ENCODE measurements around the gene ZIC2. TPM values are rescaled to one million over a fixed set of nuclear protein-coding genes. Genes with fewer than 3 reads are reported as not detected.

The ZIC2 gene
- total RNA-seq, 1 donor from 2014 or later, result 30.6 TPM

GRCh38 chr13:99965329-99966000, 16.1 kb upstream of the ZIC2 start:
- DNase-seq (ENCODE audit: low spot score), result no peak
- Mint-ChIP-seq H3K9me3 (ENCODE audit: low read depth) (no peaks in the 10 kb centered on the region), H3K27ac (ENCODE audit: unreplicated experiment) (no peak overlapping the region), H3K27me3 (ENCODE audit: low read depth) (peaks cover 1% of the 10 kb centered on the region), H3K4me1 (ENCODE audit: low read depth) (peaks cover 25% of the 10 kb centered on the region), H3K36me3 (ENCODE audit: low read depth) (peaks cover 8% of the 10 kb centered on the region), H3K4me3 (ENCODE audit: unreplicated experiment) (no peak overlapping the region)
- TF ChIP-seq CTCF (IDR thresholded peaks at IDR 0.05), result no peak

DNA sequence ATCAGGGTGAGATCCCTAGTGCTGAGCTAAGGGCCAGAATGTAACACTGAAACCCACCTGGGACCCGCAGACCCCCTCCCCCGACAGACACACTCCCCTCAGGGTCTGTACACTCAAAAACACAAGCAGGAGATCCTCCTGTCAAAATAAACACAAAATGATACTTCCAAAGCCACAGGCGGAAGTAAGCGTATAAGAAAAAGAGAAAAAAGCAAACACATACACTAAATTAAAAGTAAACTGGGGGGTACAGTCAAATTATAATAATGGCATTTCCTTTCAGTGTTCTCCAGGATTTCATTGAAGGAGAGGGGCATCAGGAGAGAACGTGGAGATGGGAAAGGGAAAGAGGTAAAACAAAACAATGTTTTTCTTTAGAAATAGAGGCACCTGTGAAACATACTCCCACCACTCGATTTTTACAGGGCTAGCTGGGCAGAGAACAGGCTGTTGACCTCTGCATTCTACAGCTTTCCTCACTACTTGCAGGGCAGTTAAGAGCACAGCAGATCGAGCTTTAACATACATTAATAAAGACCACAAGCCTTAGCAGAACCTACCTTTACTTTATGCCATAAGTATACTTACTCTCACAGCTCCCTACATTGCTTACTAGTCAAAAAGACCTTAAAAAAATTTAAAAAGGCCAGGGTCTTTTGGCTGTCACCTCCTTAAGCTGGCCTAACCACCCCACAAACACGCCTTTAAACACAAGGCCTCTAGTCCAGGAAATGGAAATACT, 15.3 kb upstream of the ZIC2 start:
- no peak overlapping the region for H3K27ac Mint-ChIP-seq (ENCODE audit: unreplicated experiment)
- no peak for DNase-seq (ENCODE audit: low spot score)
- no peak for TF ChIP-seq CTCF (IDR thresholded peaks at IDR 0.05)
- no peaks in the 10 kb centered on the region for H3K9me3 Mint-ChIP-seq (ENCODE audit: low read depth)
- peaks cover 25% of the 10 kb centered on the region for H3K4me1 Mint-ChIP-seq (ENCODE audit: low read depth)
- no peak overlapping the region for H3K4me3 Mint-ChIP-seq (ENCODE audit: unreplicated experiment)
- peaks cover 1% of the 10 kb centered on the region for H3K27me3 Mint-ChIP-seq (ENCODE audit: low read depth)
- H3K36me3 Mint-ChIP-seq (ENCODE audit: low read depth), result peaks cover 8% of the 10 kb centered on the region

DNA sequence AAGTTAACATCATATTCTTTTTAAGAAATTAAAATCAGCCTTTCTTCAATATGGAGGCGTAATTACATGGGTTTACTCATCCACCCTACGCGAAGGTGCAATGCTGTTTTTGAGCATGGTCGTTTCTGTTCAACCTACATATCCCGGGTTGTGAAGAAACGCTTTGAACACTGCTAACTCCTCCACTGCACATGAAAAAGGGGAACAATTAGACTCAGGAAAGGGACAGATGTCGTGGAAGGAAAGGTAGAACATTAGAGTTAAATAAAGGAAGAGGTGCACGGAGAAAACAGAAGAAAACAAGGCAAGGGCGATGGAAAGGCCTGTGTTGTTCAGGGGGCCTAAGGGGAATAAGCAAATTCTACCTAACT, 14.1 kb upstream of the ZIC2 start:
- peaks cover 1% of the 10 kb centered on the region for H3K27me3 Mint-ChIP-seq (ENCODE audit: low read depth)
- no peak for DNase-seq (ENCODE audit: low spot score)
- H3K9me3 Mint-ChIP-seq (ENCODE audit: low read depth), result no peaks in the 10 kb centered on the region
- H3K36me3 Mint-ChIP-seq (ENCODE audit: low read depth), result peaks cover 8% of the 10 kb centered on the region
- peak overlapping the region; percentile 93 for H3K27ac Mint-ChIP-seq (ENCODE audit: unreplicated experiment)
- H3K4me1 Mint-ChIP-seq (ENCODE audit: low read depth), result peaks cover 34% of the 10 kb centered on the region
- no peak for TF ChIP-seq CTCF (IDR thresholded peaks at IDR 0.05)
- H3K4me3 Mint-ChIP-seq (ENCODE audit: unreplicated experiment), result peak overlapping the region; percentile 72

DNA sequence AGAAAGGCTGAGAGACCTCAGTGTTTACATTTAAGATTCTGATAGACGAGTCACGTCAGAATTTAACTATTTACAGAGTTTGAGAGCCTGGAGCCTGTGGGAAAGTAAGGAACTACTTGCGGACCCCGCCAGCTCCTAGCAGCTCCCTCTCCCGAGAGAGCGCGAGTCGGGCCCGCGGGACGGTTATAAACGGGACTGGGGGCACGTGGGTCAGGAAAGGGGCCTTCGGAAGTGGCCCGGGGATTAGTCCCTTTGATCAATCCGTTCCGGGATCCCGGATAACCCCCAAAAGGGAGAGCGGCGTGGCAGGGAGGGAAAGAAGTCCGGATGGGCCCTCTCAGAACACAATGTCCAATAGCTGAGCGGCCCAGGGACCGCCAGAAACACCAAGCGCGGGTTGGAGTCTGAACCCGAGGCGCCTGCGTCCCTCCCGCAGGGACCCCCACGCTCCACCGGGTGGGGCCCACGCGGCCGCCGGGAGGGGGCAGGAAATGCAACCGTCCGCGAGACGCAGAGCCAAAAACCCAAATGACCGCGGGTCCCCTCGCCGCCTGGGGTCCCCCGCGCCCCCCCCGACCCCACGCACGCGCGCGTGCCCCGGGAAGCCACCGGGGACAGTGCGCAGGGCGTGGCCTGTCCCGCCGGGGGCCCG, 13.6 kb upstream of the ZIC2 start:
- peak overlapping the region; percentile 72 for H3K4me3 Mint-ChIP-seq (ENCODE audit: unreplicated experiment)
- H3K9me3 Mint-ChIP-seq (ENCODE audit: low read depth), result no peaks in the 10 kb centered on the region
- peak overlapping the region; percentile 93 for H3K27ac Mint-ChIP-seq (ENCODE audit: unreplicated experiment)
- no peak for DNase-seq (ENCODE audit: low spot score)
- TF ChIP-seq CTCF (IDR thresholded peaks at IDR 0.05), result peak; percentile 20
- peaks cover 34% of the 10 kb centered on the region for H3K4me1 Mint-ChIP-seq (ENCODE audit: low read depth)
- H3K36me3 Mint-ChIP-seq (ENCODE audit: low read depth), result peaks cover 8% of the 10 kb centered on the region
- H3K27me3 Mint-ChIP-seq (ENCODE audit: low read depth), result peaks cover 1% of the 10 kb centered on the region

Measured in chondrocyte (in vitro differentiated cells).